HG03442 (cell line): Measurements from ENCODE around the gene ANHX.
"Not testable (repeated sequence)": the region's sequence is repeated elsewhere in the genome, so short reads cannot be mapped to it uniquely, and the experiment has no call there.

ENCODE experiments used
- ATAC-seq: cut with Tn5 transposase; IDR thresholded peaks from one replicate; pipeline ENCODE4 v1.9.1; 2021; ENCODE audit warnings: mild to moderate bottlenecking, moderate library complexity; ENCODE audit not compliant: unreplicated experiment

The ANHX gene

DNA sequence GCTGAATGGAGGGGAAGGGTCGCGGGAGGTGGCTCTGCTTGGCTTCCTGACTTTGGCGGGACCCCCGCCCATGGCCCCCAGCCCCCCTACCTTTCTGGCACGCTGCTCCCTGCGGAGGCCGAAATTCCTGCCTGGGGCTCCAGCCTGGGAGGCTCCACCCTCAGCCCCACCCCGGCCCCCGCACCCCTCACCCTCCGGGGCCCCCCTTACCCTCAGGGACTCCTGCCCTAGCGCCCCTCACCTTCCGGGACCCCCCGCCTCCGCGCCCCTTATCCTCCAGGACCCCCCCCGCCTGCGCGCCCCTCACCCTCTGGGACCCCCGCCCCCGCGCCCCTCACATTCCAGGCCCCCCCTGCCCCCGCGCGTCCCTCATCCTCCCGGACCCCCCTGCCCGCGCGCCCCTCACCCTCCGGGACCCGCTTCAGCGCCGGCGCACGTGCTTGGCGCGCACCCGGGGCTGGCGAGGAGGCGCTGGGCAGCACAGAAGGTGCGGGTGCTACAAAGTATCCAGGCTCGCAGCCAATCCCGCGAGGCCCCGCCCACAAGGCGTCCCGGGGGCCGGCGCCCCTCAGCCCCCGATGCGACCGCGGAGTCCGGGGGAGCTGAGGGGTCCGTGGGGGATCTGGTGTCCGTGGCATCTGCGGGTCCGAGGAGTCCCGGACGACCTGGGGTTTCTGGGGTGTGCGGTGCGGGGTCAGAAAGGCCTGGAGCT, at the start of gene ANHX:
TSS of gene ANHX (minus strand) at position 477 of the 712 bp plus-strand sequence. CDS start 1,521 bp downstream, outside the sequence.
- no peak for ATAC-seq

DNA sequence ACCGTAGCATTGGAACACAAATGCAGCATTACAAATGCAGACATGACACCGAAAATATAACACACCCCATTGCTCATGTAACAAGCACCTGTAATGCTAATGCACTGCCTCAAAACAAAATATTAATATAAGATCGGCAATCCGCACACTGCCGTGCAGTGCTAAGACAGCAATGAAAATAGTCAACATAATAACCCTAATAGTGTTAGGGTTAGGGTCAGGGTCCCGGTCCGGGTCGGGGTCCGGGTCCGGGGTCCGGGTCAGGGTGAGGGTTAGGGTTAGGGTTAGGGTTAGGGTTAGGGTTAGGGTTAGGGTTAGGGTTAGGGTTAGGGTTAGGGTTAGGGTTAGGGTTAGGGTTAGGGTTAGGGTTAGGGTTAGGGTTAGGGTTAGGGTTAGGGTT, 29.0 kb upstream of the ANHX start:
- ATAC-seq = not testable (repeated sequence)

DNA sequence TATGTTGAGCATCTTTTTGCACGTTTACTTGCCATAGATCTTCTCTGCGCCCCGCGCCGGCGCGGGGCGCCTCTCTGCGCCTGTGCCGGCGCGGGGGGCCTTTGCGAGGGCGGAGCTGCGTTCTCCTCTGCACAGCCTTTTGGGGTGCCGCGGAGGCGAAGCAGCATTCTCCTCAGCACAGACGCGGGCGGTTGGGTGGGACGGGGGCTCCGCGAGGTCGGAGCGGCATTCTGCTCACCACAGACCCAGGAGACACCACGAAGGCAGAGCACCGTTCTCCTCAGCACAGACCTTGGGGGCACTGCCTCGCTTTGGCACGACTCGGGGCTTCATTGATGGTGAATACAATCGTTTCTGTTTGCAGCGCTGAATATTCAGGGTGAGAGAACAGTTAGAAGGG, 28.5 kb upstream of the ANHX start:
- no peak for ATAC-seq

DNA sequence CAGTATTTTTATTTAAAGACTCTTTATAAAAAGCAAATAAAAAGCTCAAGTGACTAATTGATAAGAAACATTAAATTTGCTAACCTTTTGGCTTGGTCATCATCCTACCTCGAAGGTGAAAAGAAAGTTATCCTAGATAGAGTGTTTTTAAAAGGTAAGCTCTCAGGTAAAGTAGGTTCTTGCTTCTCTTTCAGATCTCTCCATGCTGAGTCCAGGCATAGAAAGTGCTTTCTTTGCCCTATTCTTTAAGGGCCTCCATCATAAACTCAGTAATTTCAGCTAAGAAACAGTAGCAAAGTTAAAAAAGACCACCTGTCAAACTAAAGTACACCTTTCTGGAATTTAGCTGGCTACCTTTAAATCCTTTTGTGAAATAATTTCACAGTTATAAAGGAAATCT, 20.6 kb upstream of the ANHX start:
- ATAC-seq = no peak

DNA sequence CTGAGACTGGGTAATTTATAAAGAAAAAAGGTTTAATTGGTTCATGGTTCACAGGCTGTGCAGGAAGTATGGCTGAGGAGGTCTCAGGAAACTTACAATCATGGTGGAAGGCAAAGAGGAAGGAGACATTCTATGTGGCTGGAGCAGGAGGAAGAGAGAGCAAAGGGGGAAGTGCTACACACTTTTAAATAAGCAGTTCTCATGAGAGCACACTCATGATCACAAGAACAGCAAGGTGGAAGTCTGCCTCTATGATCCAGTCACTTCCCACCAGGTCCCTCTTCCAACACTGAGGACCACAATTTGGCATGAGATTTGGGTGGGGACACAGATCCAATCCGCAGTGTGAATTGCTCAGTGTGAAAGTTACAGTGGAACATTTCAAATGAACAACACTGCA, 20.2 kb upstream of the ANHX start:
- not testable (repeated sequence) for ATAC-seq

DNA sequence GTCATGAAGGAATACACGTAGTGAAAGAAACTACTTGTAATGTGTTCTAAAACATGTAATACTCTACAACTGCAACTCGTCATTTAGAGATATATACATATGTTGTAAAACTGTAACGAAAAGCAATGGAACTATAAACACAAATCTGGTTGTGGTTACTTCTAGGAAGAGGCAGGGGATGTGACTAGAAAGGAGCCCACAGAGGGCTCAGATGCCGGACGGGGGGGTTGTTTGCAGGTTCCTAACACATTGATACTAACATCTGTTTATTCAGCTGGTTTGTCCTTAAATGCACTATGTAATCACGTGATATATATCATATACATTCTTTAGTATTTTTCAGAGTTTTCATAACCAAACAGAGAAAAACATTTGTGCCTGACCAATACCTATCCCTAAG, 16.1 kb upstream of the ANHX start:
- no peak for ATAC-seq

DNA sequence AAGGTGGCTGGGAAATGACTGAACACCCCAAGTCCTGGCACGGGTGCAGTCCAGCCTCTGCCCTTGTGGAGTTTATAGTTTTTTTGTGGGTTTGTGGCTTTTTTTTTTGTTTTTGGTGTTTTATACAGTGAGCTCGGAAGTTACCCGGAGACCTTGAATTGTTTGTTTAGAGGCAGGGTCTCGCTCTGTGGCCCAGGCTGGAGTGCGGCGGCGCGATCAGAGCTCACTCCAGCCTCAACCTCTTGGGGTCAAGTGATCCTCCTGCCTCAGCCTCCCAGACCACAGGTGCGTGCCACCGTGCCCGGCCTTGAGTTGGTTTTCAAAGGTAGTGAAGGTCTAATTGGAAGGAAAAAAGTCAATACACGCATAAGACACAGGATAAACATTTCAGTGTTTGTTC, 879 bp upstream of the ANHX start:
- no peak for ATAC-seq

DNA sequence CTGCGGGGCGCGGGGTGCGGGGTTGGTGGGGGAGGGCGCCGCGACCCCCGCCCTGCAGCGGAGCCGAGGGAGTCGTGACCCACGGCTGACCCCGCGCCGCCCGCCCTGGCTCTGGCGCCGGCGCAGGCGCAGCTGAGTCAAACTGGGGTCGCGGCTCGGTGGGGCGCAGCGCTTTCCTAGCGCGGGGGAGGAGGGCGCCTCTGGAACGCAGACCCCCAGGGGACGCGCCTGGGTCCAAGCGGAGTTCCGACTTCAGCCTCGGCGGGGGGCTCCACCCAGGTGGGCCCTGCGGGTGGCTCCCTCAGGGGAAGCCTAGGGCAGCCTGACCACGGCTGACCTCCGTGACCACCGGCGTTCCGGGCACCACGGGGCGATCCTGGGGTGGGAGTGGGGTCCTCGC, 467 bp upstream of the ANHX start:
- ATAC-seq = no peak

DNA sequence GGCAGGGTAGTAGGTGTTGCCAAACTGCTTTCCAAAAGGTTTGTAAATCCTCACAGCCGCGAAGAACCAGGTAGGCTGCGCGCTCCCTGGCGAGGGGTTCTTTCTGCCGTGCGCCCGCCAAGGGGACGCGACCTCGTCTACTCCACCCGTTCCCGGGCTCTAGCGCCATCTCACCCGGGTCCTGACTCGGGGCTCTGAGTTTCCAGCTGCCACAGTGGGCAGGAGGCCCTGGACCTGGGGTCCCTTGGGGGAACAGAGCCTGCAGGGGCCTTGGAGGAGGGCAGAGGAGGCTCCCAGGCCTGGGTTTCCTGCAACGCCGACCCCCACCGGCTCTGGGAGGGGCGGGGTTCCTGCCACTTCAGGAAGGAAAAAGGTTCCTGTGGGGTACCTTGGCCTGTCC, 706 bp downstream of the ANHX start:
- ATAC-seq = no peak

DNA sequence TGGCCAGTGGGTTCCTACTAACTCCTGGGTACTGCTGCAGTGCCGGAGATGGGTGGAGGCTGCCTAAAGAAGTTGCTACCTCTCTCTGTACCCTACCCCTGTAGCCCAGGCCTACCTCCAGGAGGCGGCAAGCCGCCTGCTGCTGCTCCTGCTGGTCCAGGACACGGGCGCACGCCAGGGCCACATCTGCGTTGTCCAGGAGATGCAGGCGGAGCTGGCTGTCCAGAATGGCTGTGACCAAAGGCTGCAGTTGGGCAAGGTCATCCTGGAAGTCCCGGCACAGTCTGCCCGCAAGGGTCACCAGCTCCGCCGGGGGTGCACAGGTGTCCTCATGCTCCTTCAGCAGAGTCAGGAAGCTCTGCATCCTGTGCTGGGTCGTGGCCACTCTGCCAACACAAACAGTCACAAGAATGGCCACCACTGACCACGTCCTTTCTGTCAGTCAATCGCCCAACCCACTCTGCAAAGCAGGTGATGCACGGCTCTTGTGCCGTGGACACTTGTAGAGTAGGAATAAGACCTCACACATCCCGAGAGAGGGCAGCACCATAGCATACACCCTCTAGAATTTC, 1.6 kb downstream of the ANHX start:
- ATAC-seq = no peak

DNA sequence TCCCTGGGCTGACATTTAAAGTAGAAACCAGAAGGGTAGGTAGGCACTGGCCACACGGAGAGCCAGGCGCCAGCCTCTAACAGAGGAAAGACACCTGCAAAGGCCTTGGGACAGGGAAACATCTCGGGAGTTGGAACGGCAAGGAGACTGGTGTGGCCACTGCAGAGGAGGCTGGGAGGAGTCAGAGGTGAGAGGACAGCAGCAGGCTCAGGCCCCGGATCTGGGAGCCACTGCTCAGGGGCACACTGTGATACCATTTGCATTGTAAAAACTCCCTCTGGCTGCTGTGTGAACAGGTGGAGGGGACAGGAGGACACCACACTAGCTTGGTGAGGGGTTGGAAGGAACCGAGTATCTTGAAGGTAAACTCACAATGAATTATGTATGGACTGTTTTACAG, 2.7 kb downstream of the ANHX start:
- ATAC-seq = no peak

DNA sequence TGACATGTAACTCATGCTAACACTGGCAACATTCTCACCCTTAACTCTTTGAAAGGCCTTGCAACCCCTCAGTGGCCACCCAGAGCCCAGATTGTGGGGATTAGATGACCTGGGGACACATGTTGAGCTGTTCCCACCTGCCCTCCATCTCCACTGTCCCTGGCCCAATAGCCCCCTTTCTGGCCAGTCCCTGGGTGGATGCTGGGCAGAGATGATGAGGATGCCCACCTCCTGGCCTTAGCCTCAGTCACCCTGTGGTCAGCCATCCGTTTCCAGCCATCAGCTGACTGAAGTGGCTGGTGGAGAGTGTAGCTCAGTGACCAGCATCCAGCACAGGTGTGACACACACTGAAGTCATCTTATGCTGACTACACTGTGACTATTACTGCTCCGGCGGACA, 4.7 kb downstream of the ANHX start:
- ATAC-seq = no peak

DNA sequence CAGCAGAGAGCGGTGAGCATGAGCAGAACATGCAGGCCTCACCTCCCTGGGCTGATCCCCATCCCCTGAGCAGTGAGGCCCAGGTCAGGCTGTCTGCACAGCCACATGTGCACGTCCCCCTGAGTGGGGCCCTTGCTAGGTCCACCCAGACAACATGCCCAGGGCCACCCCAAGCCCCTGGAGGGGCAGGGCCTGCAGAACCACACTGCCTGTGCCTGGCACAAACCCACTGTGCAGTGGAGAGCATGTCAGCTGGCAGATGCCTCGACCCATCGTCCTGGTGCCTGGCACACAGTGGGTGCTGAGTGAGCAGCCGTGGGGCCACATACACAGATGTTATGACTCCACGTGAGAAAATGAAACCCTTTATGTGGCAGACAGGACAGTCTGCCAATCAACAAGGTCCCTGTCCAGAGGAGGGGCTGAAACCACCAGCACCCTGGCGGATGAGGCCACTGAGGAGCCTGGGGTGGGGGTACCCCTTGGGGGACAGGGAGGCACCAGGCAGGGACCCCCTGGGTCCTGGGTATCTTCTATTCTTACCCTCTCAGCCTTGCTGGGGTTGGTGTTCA, 8.3 kb downstream of the ANHX start:
- no peak for ATAC-seq

DNA sequence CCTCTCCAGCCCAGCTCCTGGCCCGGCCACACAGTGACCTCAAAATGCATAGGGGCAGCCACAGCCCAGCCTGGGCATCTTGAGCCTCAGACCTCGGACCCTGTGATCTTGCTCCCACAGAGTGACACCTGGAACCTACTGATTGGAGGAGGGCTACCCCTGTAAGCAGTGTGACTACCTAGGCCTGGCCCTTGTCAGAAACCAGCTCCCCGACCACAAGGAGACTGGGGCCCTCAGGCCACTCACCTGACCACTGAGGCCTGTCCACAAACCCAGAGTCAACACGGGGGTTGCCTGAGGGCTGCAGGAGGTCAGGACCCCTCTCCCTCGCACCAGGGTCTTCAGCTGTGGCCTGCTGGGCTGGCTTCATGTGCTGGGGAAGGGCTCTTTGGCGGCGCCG, 9.0 kb downstream of the ANHX start:
- no peak for ATAC-seq

DNA sequence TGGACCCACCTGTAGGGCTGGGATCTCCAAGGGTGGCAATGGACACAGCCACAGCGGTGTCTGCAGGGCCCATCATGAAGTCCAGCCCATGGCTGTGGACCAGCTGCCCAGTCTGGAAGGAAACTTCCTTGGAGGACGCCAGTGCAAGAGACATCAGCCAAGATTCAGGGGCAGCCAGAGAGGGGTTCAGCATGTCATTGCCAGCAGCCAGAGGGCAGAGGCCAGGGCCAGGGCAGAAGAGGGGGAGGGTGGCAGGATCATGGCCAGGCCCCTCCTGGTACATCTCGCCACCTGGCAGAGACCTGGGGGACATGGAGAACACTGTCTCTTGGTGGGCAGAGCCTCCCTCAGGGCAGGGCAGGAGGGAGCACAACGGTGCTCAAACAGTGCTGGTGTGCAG, 10.2 kb downstream of the ANHX start:
- no peak for ATAC-seq

DNA sequence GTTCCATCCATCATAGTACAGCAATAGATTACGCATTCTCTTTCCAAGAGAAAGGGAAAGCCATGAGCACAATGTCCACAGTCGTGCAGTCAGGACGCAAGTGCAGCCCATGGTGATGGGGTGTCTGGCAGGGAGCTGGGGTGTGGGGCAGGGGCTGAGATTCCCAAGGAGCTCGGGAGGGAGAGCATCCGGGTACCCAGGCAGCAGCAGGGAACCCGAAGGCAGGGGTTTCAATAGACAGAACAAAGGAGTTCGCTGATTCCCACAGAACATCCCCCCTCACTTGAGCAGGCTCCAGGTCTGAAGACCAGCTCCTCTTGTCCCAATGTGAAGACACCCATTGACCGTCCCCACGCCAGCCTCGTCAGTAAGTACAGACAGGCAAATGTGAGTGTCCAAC, 13.5 kb downstream of the ANHX start:
- no peak for ATAC-seq

DNA sequence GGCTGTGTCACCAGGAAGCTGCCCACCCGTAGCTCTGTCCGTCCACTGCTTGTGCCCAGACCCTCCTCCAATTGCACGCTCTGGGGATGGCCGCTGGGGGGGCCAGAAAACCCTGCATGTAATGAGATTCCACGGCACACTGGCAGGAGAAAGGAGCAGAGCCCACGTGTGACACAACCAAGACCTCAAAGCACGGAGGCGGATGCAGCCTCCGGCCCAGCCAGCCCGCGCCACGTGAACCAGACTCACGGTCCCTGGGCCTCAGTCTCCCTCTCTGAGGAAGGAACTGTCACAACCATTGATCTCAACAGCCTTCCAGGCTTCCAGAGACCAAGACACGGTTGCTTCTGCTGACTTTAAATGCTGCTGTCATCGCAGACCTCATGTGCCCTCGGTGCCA, 14.4 kb downstream of the ANHX start:
- ATAC-seq = no peak

DNA sequence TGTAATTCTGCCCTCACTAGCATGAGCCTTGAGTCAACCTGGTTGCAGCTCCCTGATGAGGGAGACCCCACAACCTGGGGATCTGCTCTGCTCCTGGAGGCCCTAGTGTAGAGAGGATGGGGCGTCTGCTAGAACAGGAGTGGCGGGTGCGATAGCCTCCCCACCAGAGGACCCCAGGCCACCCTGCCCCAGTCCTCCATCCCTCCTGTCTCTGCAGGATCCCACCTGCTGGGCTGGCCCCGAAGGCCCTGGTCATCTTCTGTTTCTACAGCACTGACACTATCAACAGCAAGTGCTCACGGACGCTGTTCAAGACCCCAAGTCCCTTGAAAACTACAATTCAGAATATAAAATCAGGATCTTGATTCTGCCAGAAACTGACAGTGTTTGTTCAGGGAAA, 15.2 kb downstream of the ANHX start:
- ATAC-seq = no peak

DNA sequence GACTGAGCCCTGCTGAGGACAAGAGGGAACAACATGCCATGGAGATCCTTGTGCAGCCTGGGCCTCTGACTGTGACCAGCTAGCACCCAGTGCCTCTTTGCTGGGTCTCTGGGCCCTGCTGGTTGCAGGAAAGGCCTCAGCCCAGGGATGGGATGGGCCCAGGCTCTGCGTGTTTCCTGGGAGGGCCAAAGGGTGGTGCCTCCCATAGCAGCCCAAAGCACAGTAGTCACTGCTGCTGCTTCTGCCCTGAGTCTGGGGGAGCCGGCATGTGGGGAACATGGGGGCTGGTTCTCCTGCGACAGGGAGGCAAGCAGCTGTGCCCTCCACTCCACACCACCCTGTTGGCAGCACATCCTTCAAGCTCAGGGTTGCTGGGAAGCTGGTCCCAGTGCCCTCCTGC, 18.5 kb downstream of the ANHX start:
- no peak for ATAC-seq

DNA sequence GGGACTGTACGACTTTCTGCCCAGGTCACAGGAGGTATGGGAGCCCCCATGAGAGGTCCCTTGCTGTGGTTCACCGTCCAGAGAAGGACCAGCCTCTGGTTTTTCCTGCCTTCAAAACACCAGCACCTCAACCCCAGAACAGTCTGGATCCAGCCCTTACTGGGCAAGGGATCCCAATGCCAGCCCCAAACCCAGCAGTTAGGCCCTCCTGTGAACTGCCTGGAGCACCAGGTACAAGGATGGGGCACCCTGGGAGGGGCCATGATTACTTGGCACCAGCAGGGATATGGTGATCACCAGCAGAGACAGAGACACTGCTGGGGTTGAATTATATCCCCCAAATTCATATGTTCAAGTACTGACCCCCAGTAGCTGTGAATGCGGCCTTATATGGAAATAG, 20.0 kb downstream of the ANHX start:
- ATAC-seq = no peak

DNA sequence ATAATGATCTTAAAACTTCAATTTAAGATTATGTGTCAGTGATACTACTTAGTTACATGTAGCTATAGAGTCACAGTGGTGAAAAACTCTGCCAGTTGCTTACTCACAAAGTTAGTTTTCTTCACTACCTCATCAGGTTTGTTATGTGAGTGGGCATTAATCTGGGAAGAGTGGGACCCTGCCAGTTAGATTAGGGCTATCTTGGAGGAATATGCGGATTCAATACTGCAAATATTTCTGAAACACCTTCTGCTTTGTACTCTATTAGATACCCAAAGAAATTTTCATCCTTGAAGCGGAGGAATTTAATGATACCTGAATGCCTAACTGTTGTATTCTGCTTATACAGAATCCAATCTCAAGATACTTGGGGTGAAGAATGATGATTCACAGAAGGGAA, 29.3 kb downstream of the ANHX start:
- no peak for ATAC-seq

DNA sequence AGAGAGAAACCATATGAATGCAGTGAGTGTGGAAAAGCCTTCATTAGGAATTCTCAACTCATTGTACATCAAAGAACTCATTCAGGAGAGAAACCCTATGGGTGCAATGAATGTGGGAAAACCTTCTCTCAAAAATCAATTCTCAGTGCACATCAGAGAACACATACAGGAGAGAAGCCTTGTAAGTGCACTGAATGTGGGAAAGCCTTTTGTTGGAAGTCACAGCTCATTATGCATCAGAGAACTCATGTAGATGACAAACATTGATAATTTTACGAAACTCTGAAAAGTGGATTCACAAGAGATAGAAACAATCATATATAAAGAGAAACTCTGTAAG, 31.4 kb downstream of the ANHX start:
- no peak for ATAC-seq
